HG03354 (cell line): ENCODE data around the gene MYH7.

Experiments used
- ATAC-seq: cut with Tn5 transposase; IDR thresholded peaks from one replicate; pipeline ENCODE4 v1.9.1; 2021; ENCODE audit warnings: mild to moderate bottlenecking; ENCODE audit not compliant: unreplicated experiment, poor library complexity, severe bottlenecking

MYH7 gene

GRCh38 chr14:23378612-23379220, 56.7 kb downstream of the MYH7 start:
- no peak for ATAC-seq

- ATAC-seq, result no peak
Observed at GRCh38 chr14:23377573-23378563, 57.6 kb downstream of the MYH7 start.

- no peak for ATAC-seq
Observed at GRCh38 chr14:23377198-23377550, 58.3 kb downstream of the MYH7 start.

- no peak for ATAC-seq
Observed at GRCh38 chr14:23376482-23377197, 58.8 kb downstream of the MYH7 start, which contains the start of gene CMTM5. CMTM5 (plus strand) TSS chr14:23377046; CDS start chr14:23377252, 206 bp downstream.

GRCh38 chr14:23375527-23376251, 59.8 kb downstream of the MYH7 start:
- no peak for ATAC-seq

- no peak for ATAC-seq
Observed at GRCh38 chr14:23373041-23373440, 62.4 kb downstream of the MYH7 start.

GRCh38 chr14:23372509-23372908, 63.0 kb downstream of the MYH7 start, which contains the start of gene IL25:
IL25 (plus strand) TSS chr14:23372809.
- no peak for ATAC-seq

GRCh38 chr14:23371865-23372264, 63.6 kb downstream of the MYH7 start:
- no peak for ATAC-seq

- ATAC-seq, result no peak
Observed at GRCh38 chr14:23370221-23370620, 65.2 kb downstream of the MYH7 start.

- ATAC-seq, result no peak
Observed at GRCh38 chr14:23366426-23366921, 69.0 kb downstream of the MYH7 start.

- ATAC-seq, result no peak
Observed at GRCh38 chr14:23365732-23366425, 69.6 kb downstream of the MYH7 start.

GRCh38 chr14:23365036-23365731, 70.3 kb downstream of the MYH7 start, which contains the start of gene EFS:
EFS (minus strand) TSS chr14:23365172; CDS start chr14:23365025, 147 bp downstream.
- ATAC-seq, result no peak

GRCh38 chr14:23364164-23365035, 71.1 kb downstream of the MYH7 start:
- ATAC-seq, result no peak
